Fibroblast of the aortic adventitia (primary cell): ENCODE measurements around the gene TRH. TPM values are rescaled to one million over a fixed set of nuclear protein-coding genes. Genes with fewer than 3 reads are reported as not detected.

Experiments used
- DNase-seq: peaks from one replicate; pipeline ENCODE4 v3.0.0-alpha.2; 2010; ENCODE audit warnings: low read depth
- H3K4me3 ChIP-seq: 2 replicates; pipeline ENCODE4 v1.5.1; 2011; ENCODE audit warnings: low read depth, mild to moderate bottlenecking, control low read depth, low read length, moderate library complexity
- total RNA-seq: library from RNA; depleted of rRNA; stranded (reverse); fragments of >200 nt; gene quantifications from 2 replicates; pipeline ENCODE4 v1.2.3, GENCODE V29; 2012; ENCODE audit warnings: low replicate concordance
- TF ChIP-seq, protein P1 (sequence below): IDR thresholded peaks from 2 replicates; pipeline ENCODE4 v1.5.1; 2011; ENCODE audit warnings: mild to moderate bottlenecking, low read length, control low read depth, inconsistent platforms; ENCODE audit not compliant: insufficient read depth

TRH gene
- total RNA-seq, 1 donor, result not detected

DNA sequence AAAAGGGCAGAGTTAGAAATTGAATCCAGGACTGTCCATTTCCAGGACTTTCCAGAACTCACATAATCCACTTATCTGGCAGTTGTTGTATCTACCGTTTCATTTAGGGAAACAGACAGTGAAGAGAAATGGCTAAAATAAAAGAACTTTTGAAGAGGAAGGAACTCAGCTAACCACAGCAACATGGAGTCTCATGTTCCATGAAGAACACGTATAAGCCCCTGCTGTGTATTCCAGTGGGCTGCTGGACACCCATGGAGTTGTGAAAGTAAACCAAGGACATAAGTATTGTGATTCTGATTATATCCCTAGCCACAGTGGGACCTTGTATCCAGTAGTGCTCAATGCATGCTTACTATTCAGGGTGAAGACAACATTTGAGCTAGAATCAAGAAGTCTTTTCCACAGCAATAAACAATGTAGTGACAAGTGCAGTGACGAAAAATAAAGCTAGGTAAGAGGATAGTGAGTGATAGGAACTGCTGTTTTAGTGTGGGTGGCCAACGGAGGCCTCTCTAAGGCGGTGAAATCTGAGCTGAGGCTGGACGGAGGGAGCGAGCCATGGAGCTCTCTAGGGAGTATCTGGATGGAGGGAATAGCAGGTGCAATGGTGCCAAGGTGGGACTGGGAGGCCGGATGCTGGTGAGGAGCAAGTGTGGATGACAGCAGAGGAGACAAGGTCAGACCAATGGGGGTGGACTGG lies 26.8 kb upstream of the TRH start:
- TF ChIP-seq, protein P1, sequence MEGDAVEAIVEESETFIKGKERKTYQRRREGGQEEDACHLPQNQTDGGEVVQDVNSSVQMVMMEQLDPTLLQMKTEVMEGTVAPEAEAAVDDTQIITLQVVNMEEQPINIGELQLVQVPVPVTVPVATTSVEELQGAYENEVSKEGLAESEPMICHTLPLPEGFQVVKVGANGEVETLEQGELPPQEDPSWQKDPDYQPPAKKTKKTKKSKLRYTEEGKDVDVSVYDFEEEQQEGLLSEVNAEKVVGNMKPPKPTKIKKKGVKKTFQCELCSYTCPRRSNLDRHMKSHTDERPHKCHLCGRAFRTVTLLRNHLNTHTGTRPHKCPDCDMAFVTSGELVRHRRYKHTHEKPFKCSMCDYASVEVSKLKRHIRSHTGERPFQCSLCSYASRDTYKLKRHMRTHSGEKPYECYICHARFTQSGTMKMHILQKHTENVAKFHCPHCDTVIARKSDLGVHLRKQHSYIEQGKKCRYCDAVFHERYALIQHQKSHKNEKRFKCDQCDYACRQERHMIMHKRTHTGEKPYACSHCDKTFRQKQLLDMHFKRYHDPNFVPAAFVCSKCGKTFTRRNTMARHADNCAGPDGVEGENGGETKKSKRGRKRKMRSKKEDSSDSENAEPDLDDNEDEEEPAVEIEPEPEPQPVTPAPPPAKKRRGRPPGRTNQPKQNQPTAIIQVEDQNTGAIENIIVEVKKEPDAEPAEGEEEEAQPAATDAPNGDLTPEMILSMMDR, result no peak
- no peak overlapping the region for H3K4me3 ChIP-seq
- DNase-seq, result no peak

DNA sequence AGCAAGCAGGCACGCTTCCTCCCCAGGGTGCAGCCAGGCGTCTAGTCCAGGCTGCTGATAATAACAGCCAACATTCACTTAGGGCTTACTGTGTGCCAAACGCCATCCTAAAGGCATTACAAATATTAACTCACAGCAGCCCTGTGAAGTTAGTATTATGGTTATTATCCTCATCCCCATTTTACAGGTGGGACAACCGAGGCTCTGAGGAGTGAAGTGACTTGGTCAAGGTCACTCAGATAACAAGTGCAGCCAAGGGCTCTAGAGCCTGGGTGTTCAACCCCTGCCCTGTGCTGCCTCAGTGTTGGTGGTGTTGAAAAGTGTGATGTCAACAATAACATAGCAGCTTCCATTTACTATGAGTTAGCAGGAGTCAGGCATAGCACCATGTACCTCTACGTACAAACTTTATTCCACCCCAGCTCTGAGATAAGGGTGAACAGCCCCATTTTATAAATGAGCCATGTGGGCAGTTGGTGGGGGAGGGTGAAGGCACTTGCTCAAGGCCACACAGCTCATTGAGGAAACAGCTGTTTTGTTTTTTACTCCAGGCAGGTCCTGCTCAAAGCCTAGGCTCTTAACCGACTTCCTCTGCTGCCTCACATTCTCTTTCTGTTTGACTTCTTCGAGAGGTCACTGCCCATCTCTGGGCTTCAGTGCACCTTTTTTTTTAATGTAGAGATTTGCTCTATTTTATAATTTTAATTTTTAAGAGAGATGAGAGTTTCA lies 24.0 kb upstream of the TRH start:
- no peak overlapping the region for H3K4me3 ChIP-seq
- DNase-seq, result no peak
- TF ChIP-seq, protein P1, result no peak

DNA sequence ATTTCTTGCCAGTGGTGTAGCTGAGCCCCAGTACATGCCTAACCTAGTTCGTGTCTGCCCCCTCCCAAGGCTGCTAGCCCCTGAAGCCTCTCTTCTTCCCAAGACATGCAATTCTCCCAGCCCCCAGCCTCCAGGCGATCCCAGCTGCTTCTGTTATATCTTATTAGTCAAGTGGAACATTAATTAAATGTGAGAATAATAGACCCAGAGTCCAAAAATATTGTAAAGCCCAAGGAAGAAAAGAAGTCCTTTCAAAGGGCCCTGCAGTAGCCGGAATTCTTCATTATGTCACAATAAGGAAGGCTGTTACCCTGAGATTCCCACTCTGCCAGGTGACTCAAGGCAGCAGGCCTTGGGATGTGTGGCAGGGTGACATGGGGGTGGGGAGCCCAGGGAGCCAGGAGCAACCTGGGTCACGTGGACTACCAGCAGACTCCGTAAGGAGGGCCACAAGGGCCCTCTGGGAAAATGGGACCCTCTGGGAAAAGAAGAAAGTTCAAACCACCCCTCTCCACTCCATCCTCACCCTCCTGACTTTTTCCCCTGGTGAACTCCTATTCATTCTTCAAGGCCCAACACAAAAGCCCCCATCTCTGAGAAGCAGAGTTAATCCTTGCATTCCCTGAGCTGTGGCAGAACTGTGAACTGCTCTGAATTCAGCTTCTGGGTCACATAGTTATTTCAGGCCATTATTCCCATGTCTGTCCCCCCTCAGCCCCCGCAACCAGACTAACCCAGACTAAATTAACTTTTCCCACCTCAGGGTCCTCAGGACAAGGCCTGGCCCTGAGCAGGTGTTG lies 21.8 kb upstream of the TRH start:
- no peak for DNase-seq
- TF ChIP-seq, protein P1, result no peak

DNA sequence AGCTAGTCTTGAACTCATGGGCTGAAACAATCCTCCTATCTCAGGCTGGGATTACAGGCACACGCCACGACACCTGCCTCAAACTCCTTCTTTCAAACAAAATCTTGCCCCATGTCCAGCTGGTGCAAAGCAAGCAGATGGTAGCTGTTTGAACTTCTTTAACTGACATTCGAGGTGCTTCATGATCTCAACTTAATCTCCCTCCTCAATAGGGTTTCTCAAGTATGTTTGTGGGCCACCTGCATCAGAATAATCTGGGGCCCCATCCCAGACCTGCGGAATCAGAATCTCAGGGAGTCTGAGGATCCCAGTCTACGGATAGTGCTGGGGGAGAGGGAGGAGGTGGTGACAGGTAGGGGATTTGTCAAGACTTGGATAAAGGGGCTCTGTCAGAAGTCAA lies 20.9 kb upstream of the TRH start:
- TF ChIP-seq, protein P1, result no peak
- no peak overlapping the region for H3K4me3 ChIP-seq
- DNase-seq, result no peak

More for the DNA sequence above, 21.8 kb upstream of the TRH start:
- H3K4me3 ChIP-seq, result no peak overlapping the region

DNA sequence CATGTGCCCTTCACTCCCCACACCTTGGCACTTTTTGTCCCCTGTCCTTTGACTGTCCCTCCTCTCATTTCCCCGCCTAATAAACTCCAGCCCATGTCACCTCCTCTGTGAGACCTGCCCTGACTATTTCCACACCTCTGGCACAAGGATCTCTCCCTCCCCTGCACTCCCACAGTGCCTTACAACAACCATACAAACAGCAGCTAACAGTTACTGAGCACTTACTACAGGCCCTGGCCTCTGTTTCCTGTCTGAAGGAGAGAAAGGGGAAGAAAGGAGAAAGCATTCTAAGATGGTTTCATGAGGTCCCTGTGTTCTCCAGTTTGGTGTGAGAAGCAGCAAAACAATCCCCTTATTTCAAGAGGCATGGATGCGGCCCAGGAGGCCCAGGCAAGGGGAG lies 20.0 kb upstream of the TRH start:
- no peak for DNase-seq
- H3K4me3 ChIP-seq, result no peak overlapping the region
- TF ChIP-seq, protein P1, result no peak

DNA sequence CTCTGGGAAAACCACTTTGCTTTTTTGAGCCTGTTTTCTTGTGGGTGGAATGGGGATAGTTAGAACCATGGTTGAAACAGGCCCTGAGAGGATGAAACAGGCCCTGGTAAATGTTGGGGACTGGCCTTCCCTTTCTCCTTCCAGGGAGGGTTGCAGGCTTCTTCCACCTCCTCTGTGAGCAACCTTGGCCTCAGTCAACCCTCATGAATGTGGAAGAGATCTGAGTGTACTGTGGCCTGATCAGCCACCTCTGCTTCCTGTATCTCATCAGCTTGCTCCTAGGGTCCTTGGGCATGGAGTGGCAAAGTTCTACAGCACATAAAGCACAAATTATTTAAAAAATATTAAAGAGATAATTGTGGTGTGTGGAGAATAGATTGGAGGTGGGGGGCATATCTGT lies 17.6 kb upstream of the TRH start:
- DNase-seq, result no peak
- H3K4me3 ChIP-seq, result no peak overlapping the region
- TF ChIP-seq, protein P1, result no peak
